Upper lobe of left lung (tissue), 6 donors: ENCODE results near the gene PATL1. TPM values are rescaled to one million over a fixed set of nuclear protein-coding genes. Genes with fewer than 3 reads are reported as not detected.

Experiments
- ATAC-seq, 2 donors: fragments of 200-7000 bp; cut with Tn5 transposase; one replicate each; pipeline ENCODE4 v1.9.1; 2022; ENCODE audit warnings: mild to moderate bottlenecking in 2 of 2, moderate library complexity in 2 of 2; ENCODE audit not compliant: low FRiP score in 2 of 2
- DNase-seq, 2 donors: peaks; one replicate each; pipeline ENCODE4 v3.0.0-alpha.2; 2019 to 2020
- H3K27ac ChIP-seq, 4 donors: fragments of 200-600 bp; sonication (generic); one replicate each; pipeline ENCODE4 v1.5.1; 2016 to 2019
- H3K27me3 ChIP-seq, 4 donors: fragments of 200-600 bp; sonication (generic); one replicate each; pipeline ENCODE4 v1.5.1; 2017 to 2019
- H3K36me3 ChIP-seq, 4 donors: fragments of 200-600 bp; sonication (generic); one replicate each; pipeline ENCODE4 v1.5.1; 2016 to 2019
- H3K4me1 ChIP-seq, 4 donors: fragments of 200-600 bp; sonication (generic); one replicate each; pipeline ENCODE4 v1.5.1; 2018 to 2019
- H3K4me3 ChIP-seq, 4 donors: fragments of 200-600 bp; sonication (generic); one replicate each; pipeline ENCODE4 v1.5.1; 2017 to 2019; ENCODE audit warnings: mild to moderate bottlenecking in 2 of 4, moderate library complexity in 1 of 4
- H3K9me3 ChIP-seq, 4 donors: fragments of 200-600 bp; sonication (generic); one replicate each; pipeline ENCODE4 v1.5.1; 2018 to 2019
- EP300 ChIP-seq, 4 donors: sonication (generic); formaldehyde crosslinking; IDR thresholded peaks; one replicate each; pipeline ENCODE4 v1.5.1; 2017; ENCODE audit warnings: antibody characterized with exemption in 4 of 4, control low read depth in 2 of 4
- POLR2A ChIP-seq, 4 donors: fragments of 450-650 bp; IDR thresholded peaks; one replicate each; pipeline ENCODE4 v1.5.1; 2016 to 2017; ENCODE audit warnings: antibody characterized with exemption in 4 of 4, mild to moderate bottlenecking in 2 of 4
- POLR2AphosphoS5 ChIP-seq, 2 donors: sonication (generic); formaldehyde crosslinking; IDR thresholded peaks; one replicate each; pipeline ENCODE4 v1.5.1; 2017; ENCODE audit warnings: antibody characterized with exemption in 2 of 2
- WGBS, 2 donors: methylation state at CpG; one replicate each; pipeline ENCODE4 v1.1.5; 2017 to 2018; 5-methylcytosine and 5-hydroxymethylcytosine counted together
- total RNA-seq, 6 donors: library from RNA; depleted of rRNA in 4 of 6; stranded (reverse); fragments of >200 nt in 4 of 6; gene quantifications; one replicate each; pipeline versions ENCODE4 v1.1.0 to v1.2.1, GENCODE V29; 2016 to 2021
- TF ChIP-seq, protein P1 (sequence below), 6 experiments: fragments of 450-650 bp in 4 of 6; fragments of 200-600 bp in 2 of 6; sonication (generic) in 2 of 6; IDR thresholded peaks; one replicate each; pipeline ENCODE4 v1.5.1; 2016 to 2019; ENCODE audit warnings: antibody characterized with exemption in 6 of 6
- donor health status: DM: no; HTN: no; CAD: no; lungs with moderate emphysema.
- donor health status: DM: no; HTN: yes; CAD: no; lungs with severe emphysema.

Gene PATL1, protein sequence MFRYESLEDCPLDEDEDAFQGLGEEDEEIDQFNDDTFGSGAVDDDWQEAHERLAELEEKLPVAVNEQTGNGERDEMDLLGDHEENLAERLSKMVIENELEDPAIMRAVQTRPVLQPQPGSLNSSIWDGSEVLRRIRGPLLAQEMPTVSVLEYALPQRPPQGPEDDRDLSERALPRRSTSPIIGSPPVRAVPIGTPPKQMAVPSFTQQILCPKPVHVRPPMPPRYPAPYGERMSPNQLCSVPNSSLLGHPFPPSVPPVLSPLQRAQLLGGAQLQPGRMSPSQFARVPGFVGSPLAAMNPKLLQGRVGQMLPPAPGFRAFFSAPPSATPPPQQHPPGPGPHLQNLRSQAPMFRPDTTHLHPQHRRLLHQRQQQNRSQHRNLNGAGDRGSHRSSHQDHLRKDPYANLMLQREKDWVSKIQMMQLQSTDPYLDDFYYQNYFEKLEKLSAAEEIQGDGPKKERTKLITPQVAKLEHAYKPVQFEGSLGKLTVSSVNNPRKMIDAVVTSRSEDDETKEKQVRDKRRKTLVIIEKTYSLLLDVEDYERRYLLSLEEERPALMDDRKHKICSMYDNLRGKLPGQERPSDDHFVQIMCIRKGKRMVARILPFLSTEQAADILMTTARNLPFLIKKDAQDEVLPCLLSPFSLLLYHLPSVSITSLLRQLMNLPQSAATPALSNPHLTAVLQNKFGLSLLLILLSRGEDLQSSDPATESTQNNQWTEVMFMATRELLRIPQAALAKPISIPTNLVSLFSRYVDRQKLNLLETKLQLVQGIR
- 10 to 100 TPM; 13.4 to 34.5 (median 23.7) TPM for total RNA-seq

DNA sequence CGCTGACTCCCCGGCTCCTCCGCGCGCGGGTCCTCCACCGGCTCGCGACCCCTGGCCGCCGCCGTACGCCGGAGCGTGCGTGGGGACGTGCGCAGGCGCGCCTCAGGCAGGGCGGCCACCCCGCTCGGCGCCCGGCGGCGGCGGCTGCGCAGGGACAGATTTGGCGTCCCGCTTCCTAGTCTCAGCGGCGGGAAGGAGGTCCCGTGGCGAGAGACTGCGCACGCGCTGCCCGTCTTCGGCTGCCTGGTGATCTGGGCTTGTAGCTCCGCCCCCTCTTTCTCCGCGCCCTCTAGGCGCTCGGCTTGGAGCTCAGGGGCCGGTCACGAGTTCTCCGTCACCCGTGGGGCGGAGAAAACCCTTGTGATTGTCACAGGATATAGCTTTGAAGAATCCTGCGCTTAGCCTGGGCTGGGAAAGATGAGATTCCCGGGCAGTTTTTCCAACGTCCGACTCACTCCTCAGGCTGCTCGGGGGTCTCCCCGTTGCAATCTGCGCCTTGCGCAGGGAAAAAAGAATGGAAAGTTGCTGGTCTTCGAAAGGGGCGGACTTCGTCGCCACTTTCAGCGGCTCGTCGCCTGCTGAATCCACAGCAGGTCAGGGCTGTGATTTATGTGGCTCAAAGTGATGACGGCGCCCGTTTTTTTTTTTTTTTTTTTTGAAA is at the start of gene PATL1:
Gene PATL1, minus strand, starts transcription at position 88 of the 661 bp plus-strand sequence. CDS start 142 bp downstream, outside the sequence.
- 0 to 1% methylated on average over 34 to 36 of the region's 68 CpGs for WGBS, 2 donors
- TF ChIP-seq POLR2AphosphoS5 (IDR thresholded peaks at IDR 0.05) (peak; percentile 39 to 88), EP300 (IDR thresholded peaks at IDR 0.05) (peak in 1 of 4 donors; percentile 62), POLR2A (IDR thresholded peaks at IDR 0.05) (peak in 3 of 4 donors; percentile 73 to 92 (median 82))
- TF ChIP-seq, protein P1, sequence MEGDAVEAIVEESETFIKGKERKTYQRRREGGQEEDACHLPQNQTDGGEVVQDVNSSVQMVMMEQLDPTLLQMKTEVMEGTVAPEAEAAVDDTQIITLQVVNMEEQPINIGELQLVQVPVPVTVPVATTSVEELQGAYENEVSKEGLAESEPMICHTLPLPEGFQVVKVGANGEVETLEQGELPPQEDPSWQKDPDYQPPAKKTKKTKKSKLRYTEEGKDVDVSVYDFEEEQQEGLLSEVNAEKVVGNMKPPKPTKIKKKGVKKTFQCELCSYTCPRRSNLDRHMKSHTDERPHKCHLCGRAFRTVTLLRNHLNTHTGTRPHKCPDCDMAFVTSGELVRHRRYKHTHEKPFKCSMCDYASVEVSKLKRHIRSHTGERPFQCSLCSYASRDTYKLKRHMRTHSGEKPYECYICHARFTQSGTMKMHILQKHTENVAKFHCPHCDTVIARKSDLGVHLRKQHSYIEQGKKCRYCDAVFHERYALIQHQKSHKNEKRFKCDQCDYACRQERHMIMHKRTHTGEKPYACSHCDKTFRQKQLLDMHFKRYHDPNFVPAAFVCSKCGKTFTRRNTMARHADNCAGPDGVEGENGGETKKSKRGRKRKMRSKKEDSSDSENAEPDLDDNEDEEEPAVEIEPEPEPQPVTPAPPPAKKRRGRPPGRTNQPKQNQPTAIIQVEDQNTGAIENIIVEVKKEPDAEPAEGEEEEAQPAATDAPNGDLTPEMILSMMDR (IDR thresholded peaks at IDR 0.05) = no peak
- Histone ChIP-seq H3K27ac (peak within 1 kb of the TSS; percentile 96 to 100 (median 96)), H3K27me3 (no peaks in the 10 kb centered on the region), H3K9me3 (no peaks in the 10 kb centered on the region), H3K4me3 (peak within 1 kb of the TSS; percentile 57 to 96 (median 89)), H3K36me3 (peaks cover 11 to 26% (median 18%) of the 10 kb centered on the region in 4 donors), H3K4me1 (peaks cover 20 to 44% (median 28%) of the 10 kb centered on the region in 4 donors)
- peak; percentile 97 to 99 for ATAC-seq
- DNase-seq = peak; percentile 99 to 100

DNA sequence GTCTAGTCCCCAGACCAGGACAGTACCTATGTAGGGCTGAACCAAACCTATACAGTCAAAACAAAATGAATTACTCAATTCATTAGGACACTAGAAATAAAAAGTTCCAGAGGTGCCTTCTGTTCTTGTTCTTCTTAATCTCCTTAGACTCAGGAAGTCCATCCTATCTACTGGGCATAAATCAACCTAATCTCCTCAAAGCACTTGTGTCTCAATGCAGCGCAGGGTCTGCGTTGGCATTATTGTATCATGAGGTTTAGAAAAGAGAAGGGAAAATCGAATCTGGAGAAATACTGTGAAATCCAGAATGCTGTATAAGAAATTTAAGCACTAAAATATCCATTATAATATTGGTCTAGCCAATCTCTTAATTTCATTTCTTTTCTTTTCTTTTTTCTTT is 47.2 kb upstream of the PATL1 start:
- H3K9me3 ChIP-seq = no peaks in the 10 kb centered on the region
- H3K27me3 ChIP-seq = no peaks in the 10 kb centered on the region
- no peak overlapping the region for H3K4me3 ChIP-seq
- H3K36me3 ChIP-seq = no peaks in the 10 kb centered on the region
- H3K27ac ChIP-seq = no peak overlapping the region
- H3K4me1 ChIP-seq = no peaks in the 10 kb centered on the region
- DNase-seq = no peak
- ATAC-seq = no peak
- 63 to 65% methylated on average over 3 of the region's 3 CpGs for WGBS, 2 donors
- TF ChIP-seq EP300 (IDR thresholded peaks at IDR 0.05) (no peak), POLR2A (IDR thresholded peaks at IDR 0.05) (no peak), POLR2AphosphoS5 (IDR thresholded peaks at IDR 0.05) (no peak)
- TF ChIP-seq, protein P1 (IDR thresholded peaks at IDR 0.05) = no peak

DNA sequence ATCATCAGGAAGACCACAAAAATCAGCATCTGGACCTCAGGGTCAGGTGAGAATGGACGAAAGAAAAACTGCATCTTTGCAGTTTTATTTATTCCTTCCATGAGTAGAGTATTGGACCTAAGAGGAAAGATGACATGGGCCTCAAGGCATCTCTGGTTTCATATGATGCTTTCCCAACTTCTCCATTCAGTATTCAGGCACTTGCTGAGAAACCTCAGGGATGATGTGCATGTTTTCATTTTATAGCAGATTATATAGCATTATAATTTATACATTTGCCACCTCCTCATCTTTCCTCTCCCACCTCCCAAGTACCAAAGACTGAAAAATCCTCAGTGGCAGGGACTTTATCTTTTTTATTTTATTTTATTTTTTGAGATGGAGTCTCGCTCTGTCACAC is 44.9 kb upstream of the PATL1 start, which contains the start of gene OR10V1:
Gene OR10V1, minus strand, starts transcription at position 101 of the 400 bp plus-strand sequence. Its CDS starts 0 bp downstream, at position 101.
- Histone ChIP-seq H3K36me3 (no peaks in the 10 kb centered on the region), H3K4me3 (no peak within 1 kb of the TSS), H3K4me1 (no peaks in the 10 kb centered on the region), H3K27ac (no peak within 1 kb of the TSS), H3K27me3 (no peaks in the 10 kb centered on the region), H3K9me3 (no peaks in the 10 kb centered on the region)
- WGBS, 2 donors = 85 to 94% methylated on average over 2 of the region's 2 CpGs
- no peak for DNase-seq
- no peak for TF ChIP-seq POLR2A (IDR thresholded peaks at IDR 0.05)
- no peak for TF ChIP-seq POLR2AphosphoS5 (IDR thresholded peaks at IDR 0.05)
- TF ChIP-seq, protein P1 (IDR thresholded peaks at IDR 0.05) = no peak
- no peak for TF ChIP-seq EP300 (IDR thresholded peaks at IDR 0.05)
- no peak for ATAC-seq

DNA sequence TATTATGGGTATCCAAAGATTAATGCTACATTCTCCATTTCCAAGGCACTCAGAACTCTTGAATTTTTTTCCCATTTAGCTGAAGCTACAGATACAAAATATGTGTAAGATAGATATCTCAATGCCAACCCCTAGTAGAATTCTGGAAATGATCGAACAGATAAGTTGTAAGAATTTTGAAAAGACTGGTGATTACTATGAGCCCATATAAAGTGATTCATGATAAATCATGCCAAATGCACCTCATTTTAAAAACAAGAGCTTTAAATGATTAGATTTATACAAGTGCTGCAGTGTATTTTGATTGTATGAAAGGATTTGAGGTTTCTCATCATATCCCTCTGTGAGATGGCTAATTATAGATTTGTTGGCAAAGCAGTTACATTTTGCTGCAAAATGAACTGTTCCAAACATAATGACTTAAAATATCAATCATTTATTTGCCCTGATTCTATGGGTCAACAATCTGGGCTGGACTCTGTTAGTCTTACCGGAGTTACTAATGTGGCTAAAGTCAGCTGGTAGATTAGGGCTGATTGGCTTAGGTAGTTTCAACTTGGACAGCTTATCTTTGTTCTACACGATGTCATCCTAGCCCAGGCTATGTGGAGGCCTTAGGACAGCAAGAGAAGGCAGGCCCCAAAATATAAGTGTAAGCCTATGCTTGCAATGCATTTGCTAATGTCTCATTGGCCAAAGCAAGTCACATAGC is 41.5 kb upstream of the PATL1 start:
- H3K27ac ChIP-seq = no peak overlapping the region
- DNase-seq (no peak), ATAC-seq (no peak)
- no peaks in the 10 kb centered on the region for H3K27me3 ChIP-seq
- TF ChIP-seq POLR2A (IDR thresholded peaks at IDR 0.05) (no peak), EP300 (IDR thresholded peaks at IDR 0.05) (no peak), POLR2AphosphoS5 (IDR thresholded peaks at IDR 0.05) (no peak)
- TF ChIP-seq, protein P1 (IDR thresholded peaks at IDR 0.05) = no peak
- WGBS, 2 donors = 70 to 74% methylated on average over 3 of the region's 3 CpGs
- H3K4me3 ChIP-seq = no peak overlapping the region
- no peaks in the 10 kb centered on the region for H3K9me3 ChIP-seq
- H3K36me3 ChIP-seq = no peaks in the 10 kb centered on the region
- no peaks in the 10 kb centered on the region for H3K4me1 ChIP-seq
